Measurements from ENCODE around the gene APOL4. TPM values are rescaled to one million over a fixed set of nuclear protein-coding genes. Genes with fewer than 3 reads are reported as not detected.
A peak's percentile ranks its signal among the peaks of the same experiment; 100 is the strongest.

Gene APOL4
- total RNA-seq, 1 donor from 2014 or later: 0.82 TPM

- Histone ChIP-seq H3K4me3 (no peak overlapping the region), H3K9ac (no peak overlapping the region), H3K27ac (no peak overlapping the region), H3K79me2 (ENCODE audit: low read depth) (no peaks in the 10 kb centered on the region), H3K27me3 (no peaks in the 10 kb centered on the region), H3K9me3 (ENCODE audit: low read depth) (no peaks in the 10 kb centered on the region), H4K20me1 (ENCODE audit: low read depth) (no peaks in the 10 kb centered on the region), H3F3A (ENCODE audit: low read depth) (no peaks in the 10 kb centered on the region), H2AFZ (replicated peaks) (no peak overlapping the region), H3K4me2 (no peak overlapping the region), H3K36me3 (no peaks in the 10 kb centered on the region), H3K4me1 (peaks cover 16% of the 10 kb centered on the region)
- Mint-ChIP-seq H3K36me3 (peaks cover 3% of the 10 kb centered on the region), H3K27ac (no peak overlapping the region), H3K9me3 (no peaks in the 10 kb centered on the region), H3K27me3 (ENCODE audit: insufficient read depth, low read depth) (peaks cover 5% of the 10 kb centered on the region), H3K4me1 (peaks cover 16% of the 10 kb centered on the region), H3K4me3 (no peak overlapping the region)
- no peak for DNase-seq (ENCODE audit: low spot score)
- no peak for TF ChIP-seq EZH2 (IDR thresholded peaks at IDR 0.05)
- no peak for TF ChIP-seq EZH2phosphoT487 (IDR thresholded peaks at IDR 0.05)
- no peak for TF ChIP-seq CTCF (IDR thresholded peaks at IDR 0.05)
Measured at GRCh38 chr22:36222887-36223450, 21.4 kb upstream of the APOL4 start.

- Histone ChIP-seq H3K4me1 (peaks cover 16% of the 10 kb centered on the region), H3K4me2 (peak overlapping the region; percentile 60), H3K79me2 (ENCODE audit: low read depth) (no peaks in the 10 kb centered on the region), H3K36me3 (no peaks in the 10 kb centered on the region), H2AFZ (replicated peaks) (peak overlapping the region; percentile 52), H3K9ac (no peak overlapping the region), H4K20me1 (ENCODE audit: low read depth) (no peaks in the 10 kb centered on the region), H3K9me3 (ENCODE audit: low read depth) (no peaks in the 10 kb centered on the region), H3K4me3 (no peak overlapping the region), H3K27ac (no peak overlapping the region), H3F3A (ENCODE audit: low read depth) (no peaks in the 10 kb centered on the region), H3K27me3 (no peaks in the 10 kb centered on the region)
- H3K27ac Mint-ChIP-seq: peak overlapping the region; percentile 50
- TF ChIP-seq EZH2phosphoT487 (IDR thresholded peaks at IDR 0.05): no peak
- peak; percentile 74 for TF ChIP-seq CTCF (IDR thresholded peaks at IDR 0.05)
- H3K9me3 Mint-ChIP-seq: no peaks in the 10 kb centered on the region
- peak; percentile 81 for DNase-seq (ENCODE audit: low spot score)
- peaks cover 5% of the 10 kb centered on the region for H3K27me3 Mint-ChIP-seq (ENCODE audit: insufficient read depth, low read depth)
- H3K4me3 Mint-ChIP-seq: no peak overlapping the region
- H3K36me3 Mint-ChIP-seq: no peaks in the 10 kb centered on the region
- H3K4me1 Mint-ChIP-seq: peaks cover 16% of the 10 kb centered on the region
Measured at GRCh38 chr22:36221799-36222751, 20.5 kb upstream of the APOL4 start.

- peak; percentile 31 for DNase-seq (ENCODE audit: low spot score)
- Histone ChIP-seq H3K36me3 (no peaks in the 10 kb centered on the region), H3F3A (ENCODE audit: low read depth) (no peaks in the 10 kb centered on the region), H3K4me3 (peak overlapping the region; percentile 19), H3K9me3 (ENCODE audit: low read depth) (no peaks in the 10 kb centered on the region), H3K4me2 (peak overlapping the region; percentile 60), H4K20me1 (ENCODE audit: low read depth) (no peaks in the 10 kb centered on the region), H3K27me3 (no peaks in the 10 kb centered on the region), H3K79me2 (ENCODE audit: low read depth) (no peaks in the 10 kb centered on the region), H3K4me1 (peaks cover 16% of the 10 kb centered on the region), H2AFZ (replicated peaks) (peak overlapping the region; percentile 28), H3K9ac (no peak overlapping the region), H3K27ac (no peak overlapping the region)
- Mint-ChIP-seq H3K9me3 (no peaks in the 10 kb centered on the region), H3K27ac (no peak overlapping the region), H3K27me3 (ENCODE audit: insufficient read depth, low read depth) (peaks cover 4% of the 10 kb centered on the region), H3K4me1 (peaks cover 16% of the 10 kb centered on the region), H3K4me3 (no peak overlapping the region), H3K36me3 (no peaks in the 10 kb centered on the region)
- TF ChIP-seq CTCF (IDR thresholded peaks at IDR 0.05) (no peak), EZH2 (IDR thresholded peaks at IDR 0.05) (no peak), EZH2phosphoT487 (IDR thresholded peaks at IDR 0.05) (no peak)
Measured at GRCh38 chr22:36220451-36220921, 18.9 kb upstream of the APOL4 start.

Measured in neural progenitor cell (in vitro differentiated cells).